MM.1S (cell line): ENCODE measurements around the gene SWAP70.
"Not testable (repeated sequence)": the region's sequence is repeated elsewhere in the genome, so short reads cannot be mapped to it uniquely, and the experiment has no call there.

ENCODE experiments used
- DNase-seq: peaks from one replicate; pipeline ENCODE4 v3.0.0-alpha.2; 2015
- H2AFZ ChIP-seq: fragments of 300-600 bp; sonication (generic); 2 replicates; pipeline ENCODE4 v1.6.0; 2016; ENCODE audit warnings: antibody characterized with exemption, low read length
- H3F3A ChIP-seq: fragments of 300-600 bp; sonication (generic); 2 replicates; pipeline ENCODE4 v1.6.1; 2016; ENCODE audit warnings: mild to moderate bottlenecking, antibody characterized with exemption, low read length, moderate library complexity, mixed read lengths; ENCODE audit not compliant: insufficient read depth
- H3K27ac ChIP-seq: fragments of 300-600 bp; sonication (generic); 2 replicates; pipeline ENCODE4 v1.5.1; 2016; ENCODE audit warnings: mild to moderate bottlenecking, low read length
- H3K27me3 ChIP-seq: fragments of 300-600 bp; sonication (generic); replicated peaks from 2 replicates; pipeline ENCODE4 v1.6.0; 2016; ENCODE audit warnings: low read length; ENCODE audit not compliant: insufficient read depth
- H3K36me3 ChIP-seq: fragments of 300-600 bp; sonication (generic); replicated peaks from 2 replicates; pipeline ENCODE4 v1.6.1; 2016; ENCODE audit warnings: mild to moderate bottlenecking, low read length, mixed read lengths; ENCODE audit not compliant: insufficient read depth
- H3K4me1 ChIP-seq: fragments of 300-600 bp; sonication (generic); 2 replicates; pipeline ENCODE4 v1.6.1; 2016; ENCODE audit warnings: low read length, mixed read lengths
- H3K4me2 ChIP-seq: fragments of 300-600 bp; sonication (generic); 2 replicates; pipeline ENCODE4 v1.6.0; 2016; ENCODE audit warnings: low read depth, low read length
- H3K4me3 ChIP-seq: fragments of 300-600 bp; sonication (generic); 2 replicates; pipeline ENCODE4 v1.5.1; 2016; ENCODE audit warnings: low read length, mixed read lengths
- H3K79me2 ChIP-seq: fragments of 300-600 bp; sonication (generic); 2 replicates; pipeline ENCODE4 v1.6.1; 2016; ENCODE audit warnings: mixed run types, low read length, mixed read lengths
- H3K9ac ChIP-seq: fragments of 300-600 bp; sonication (generic); 2 replicates; pipeline ENCODE4 v1.6.1; 2016; ENCODE audit warnings: low read length, mixed read lengths
- H3K9me2 ChIP-seq: fragments of 300-600 bp; sonication (generic); replicated peaks from 2 replicates; pipeline ENCODE4 v1.6.1; 2016; ENCODE audit warnings: mild to moderate bottlenecking, low read length, mixed read lengths; ENCODE audit not compliant: insufficient read depth
- H3K9me3 ChIP-seq: fragments of 300-600 bp; sonication (generic); replicated peaks from 2 replicates; pipeline ENCODE4 v1.6.1; 2016; ENCODE audit warnings: mild to moderate bottlenecking, low read length, mixed read lengths; ENCODE audit not compliant: insufficient read depth
- H4K20me1 ChIP-seq: fragments of 300-600 bp; sonication (generic); 2 replicates; pipeline ENCODE4 v1.6.1; 2016; ENCODE audit warnings: mild to moderate bottlenecking, low read length, moderate library complexity, mixed read lengths; ENCODE audit not compliant: insufficient read depth
- EZH2 ChIP-seq: fragments of 300-600 bp; sonication (generic); optimal IDR thresholded peaks from 2 replicates; pipeline ENCODE3; 2017; ENCODE audit warnings: low read depth, mild to moderate bottlenecking, antibody characterized with exemption, low read length, mixed read lengths
- EZH2phosphoT487 ChIP-seq: fragments of 300-600 bp; sonication (generic); IDR thresholded peaks from 2 replicates; pipeline ENCODE4 v1.6.1; 2018; ENCODE audit warnings: antibody characterized with exemption, low read length
- TF ChIP-seq, protein P1 (sequence below): fragments of 300-600 bp; sonication (generic); IDR thresholded peaks from 2 replicates; pipeline ENCODE4 v1.5.1; 2016; ENCODE audit warnings: antibody characterized with exemption, low read length, mixed read lengths

The SWAP70 gene

DNA sequence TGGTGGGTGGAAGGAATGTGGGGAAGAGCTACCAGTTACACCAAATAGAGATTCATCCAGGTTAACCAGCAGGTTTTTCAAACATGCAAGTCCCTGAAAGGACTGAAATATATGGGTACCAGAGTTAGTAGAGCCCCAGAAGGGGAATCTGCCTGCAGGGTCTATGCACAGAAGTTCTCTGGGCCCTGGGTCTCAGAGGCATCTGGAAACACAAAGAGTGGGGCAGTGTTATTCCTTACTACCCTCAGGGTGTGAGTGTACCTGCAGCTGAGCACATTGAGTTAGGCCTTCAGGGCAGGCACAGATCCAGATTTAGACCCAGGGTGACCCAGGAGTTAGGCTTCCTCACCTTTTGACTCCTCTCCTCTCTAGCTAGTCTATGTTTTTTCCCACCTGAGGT is 43.9 kb upstream of the SWAP70 start:
- no peaks in the 10 kb centered on the region for H3K9me3 ChIP-seq
- no peak overlapping the region for H3K27ac ChIP-seq
- no peak overlapping the region for H3K4me2 ChIP-seq
- H3K4me1 ChIP-seq: no peaks in the 10 kb centered on the region
- no peaks in the 10 kb centered on the region for H3K9me2 ChIP-seq
- H3K79me2 ChIP-seq: no peaks in the 10 kb centered on the region
- H3K9ac ChIP-seq: no peak overlapping the region
- H3F3A ChIP-seq: peaks cover 3% of the 10 kb centered on the region
- TF ChIP-seq, protein P1, sequence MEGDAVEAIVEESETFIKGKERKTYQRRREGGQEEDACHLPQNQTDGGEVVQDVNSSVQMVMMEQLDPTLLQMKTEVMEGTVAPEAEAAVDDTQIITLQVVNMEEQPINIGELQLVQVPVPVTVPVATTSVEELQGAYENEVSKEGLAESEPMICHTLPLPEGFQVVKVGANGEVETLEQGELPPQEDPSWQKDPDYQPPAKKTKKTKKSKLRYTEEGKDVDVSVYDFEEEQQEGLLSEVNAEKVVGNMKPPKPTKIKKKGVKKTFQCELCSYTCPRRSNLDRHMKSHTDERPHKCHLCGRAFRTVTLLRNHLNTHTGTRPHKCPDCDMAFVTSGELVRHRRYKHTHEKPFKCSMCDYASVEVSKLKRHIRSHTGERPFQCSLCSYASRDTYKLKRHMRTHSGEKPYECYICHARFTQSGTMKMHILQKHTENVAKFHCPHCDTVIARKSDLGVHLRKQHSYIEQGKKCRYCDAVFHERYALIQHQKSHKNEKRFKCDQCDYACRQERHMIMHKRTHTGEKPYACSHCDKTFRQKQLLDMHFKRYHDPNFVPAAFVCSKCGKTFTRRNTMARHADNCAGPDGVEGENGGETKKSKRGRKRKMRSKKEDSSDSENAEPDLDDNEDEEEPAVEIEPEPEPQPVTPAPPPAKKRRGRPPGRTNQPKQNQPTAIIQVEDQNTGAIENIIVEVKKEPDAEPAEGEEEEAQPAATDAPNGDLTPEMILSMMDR: no peak
- no peak for TF ChIP-seq EZH2phosphoT487
- TF ChIP-seq EZH2: no peak
- no peaks in the 10 kb centered on the region for H3K27me3 ChIP-seq
- H3K36me3 ChIP-seq: no peaks in the 10 kb centered on the region
- H4K20me1 ChIP-seq: no peaks in the 10 kb centered on the region
- no peak for DNase-seq
- no peak overlapping the region for H3K4me3 ChIP-seq
- H2AFZ ChIP-seq: no peak overlapping the region

DNA sequence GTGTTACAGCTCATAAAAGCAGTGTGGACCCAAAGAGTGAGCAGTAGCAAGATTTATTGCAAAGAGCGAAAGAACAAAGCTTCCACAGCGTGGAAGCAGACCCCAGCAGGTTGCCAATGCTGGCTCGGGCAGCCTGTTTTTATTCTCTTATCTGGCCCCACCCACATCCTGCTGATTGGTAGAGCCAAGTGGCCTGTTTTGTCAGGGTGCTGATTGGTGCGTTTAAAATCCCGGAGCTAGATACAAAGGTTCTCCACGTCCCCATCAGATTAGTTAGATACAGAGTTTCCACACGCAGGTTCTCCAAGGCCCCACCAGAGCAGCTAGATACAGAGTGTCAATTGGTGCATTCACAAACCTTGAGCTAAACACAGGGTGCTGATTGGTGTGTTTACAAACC is 41.5 kb upstream of the SWAP70 start:
- not testable (repeated sequence) for H3F3A ChIP-seq, H3K4me2 ChIP-seq, H3K9me3 ChIP-seq, DNase-seq, H3K4me3 ChIP-seq, H3K27me3 ChIP-seq, H3K9me2 ChIP-seq, H3K4me1 ChIP-seq, H4K20me1 ChIP-seq, H3K9ac ChIP-seq, H3K36me3 ChIP-seq, H3K27ac ChIP-seq, H3K79me2 ChIP-seq, H2AFZ ChIP-seq

DNA sequence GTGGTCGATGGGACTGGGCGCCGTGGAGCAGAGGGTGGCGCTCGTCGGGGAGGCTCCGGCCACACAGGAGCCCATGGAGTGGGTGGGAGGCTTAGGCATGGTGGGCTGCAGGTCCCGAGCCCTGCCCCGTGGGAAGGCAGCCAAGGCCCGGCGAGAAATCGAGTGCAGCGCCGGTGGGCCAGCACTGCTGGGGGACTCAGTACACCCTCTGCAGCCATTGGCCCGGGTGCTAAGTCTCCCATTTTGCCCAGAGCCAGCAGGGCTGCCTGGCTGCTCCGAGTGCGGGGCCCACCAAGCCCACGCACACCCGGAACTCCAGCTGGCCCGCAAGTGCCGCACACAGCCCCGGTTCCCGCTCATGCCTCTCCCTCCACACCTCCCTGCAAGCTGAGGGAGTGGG is 40.8 kb upstream of the SWAP70 start:
- H3K4me2 ChIP-seq, H2AFZ ChIP-seq, H3K9ac ChIP-seq, DNase-seq, H3K9me2 ChIP-seq, H3K4me1 ChIP-seq, H3K36me3 ChIP-seq, H3K9me3 ChIP-seq, H3K79me2 ChIP-seq, H3K4me3 ChIP-seq, H3K27ac ChIP-seq, H3K27me3 ChIP-seq, H4K20me1 ChIP-seq, H3F3A ChIP-seq: not testable (repeated sequence)

DNA sequence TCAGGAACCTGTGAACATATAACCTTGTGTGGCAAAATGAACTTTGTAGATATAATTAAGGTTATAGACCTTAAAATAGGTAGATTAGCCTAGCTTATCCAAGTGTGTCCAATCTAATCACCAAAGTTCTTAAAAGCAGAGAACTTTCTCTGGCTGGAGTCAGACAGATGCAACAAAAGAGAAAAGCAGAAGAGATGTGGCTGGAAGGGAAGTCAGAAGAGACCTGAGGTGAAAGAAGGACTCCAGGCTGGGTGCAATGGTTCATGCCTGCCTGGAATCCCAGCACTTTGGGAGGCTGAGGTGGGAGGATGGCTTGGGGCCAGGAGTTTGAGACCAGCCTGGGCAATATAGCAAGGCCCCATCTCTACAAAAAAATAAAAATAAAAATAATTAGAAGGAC is 39.4 kb upstream of the SWAP70 start:
- TF ChIP-seq EZH2phosphoT487 (no peak), EZH2 (no peak)
- TF ChIP-seq, protein P1: no peak
- Histone ChIP-seq H3K9ac (no peak overlapping the region), H2AFZ (no peak overlapping the region), H3K4me3 (no peak overlapping the region), H3K9me2 (no peaks in the 10 kb centered on the region), H3K27me3 (no peaks in the 10 kb centered on the region), H4K20me1 (no peaks in the 10 kb centered on the region), H3K4me2 (no peak overlapping the region), H3K9me3 (no peaks in the 10 kb centered on the region), H3F3A (no peaks in the 10 kb centered on the region), H3K36me3 (no peaks in the 10 kb centered on the region), H3K27ac (no peak overlapping the region), H3K79me2 (no peaks in the 10 kb centered on the region), H3K4me1 (no peaks in the 10 kb centered on the region)
- no peak for DNase-seq
